Lower lobe of right lung (tissue), 2 donors: ENCODE data around the gene NOL9. TPM values are rescaled to one million over a fixed set of nuclear protein-coding genes. Genes with fewer than 3 reads are reported as not detected.

ENCODE experiments used
- ATAC-seq, 2 donors: fragments of 200-7000 bp; cut with Tn5 transposase; one replicate each; pipeline ENCODE4 v1.9.1; 2020 to 2022; ENCODE audit warnings: mild to moderate bottlenecking in 2 of 2, moderate library complexity in 2 of 2
- DNase-seq: peaks from one replicate; pipeline ENCODE4 v3.0.0-alpha.2; 2020
- H3K27ac ChIP-seq: fragments of 200-600 bp; one replicate; pipeline ENCODE4 v1.8.0; 2022
- H3K27me3 ChIP-seq: fragments of 200-600 bp; one replicate; pipeline ENCODE4 v1.8.0; 2022; ENCODE audit warnings: low read depth
- H3K36me3 ChIP-seq: fragments of 200-600 bp; one replicate; pipeline ENCODE4 v1.8.0; 2022; ENCODE audit warnings: mild to moderate bottlenecking
- H3K4me1 ChIP-seq: fragments of 200-600 bp; one replicate; pipeline ENCODE4 v1.8.0; 2022
- H3K4me3 ChIP-seq: fragments of 200-600 bp; one replicate; pipeline ENCODE4 v1.8.0; 2022; ENCODE audit warnings: mild to moderate bottlenecking
- H3K9me3 ChIP-seq: fragments of 200-600 bp; one replicate; pipeline ENCODE4 v1.8.0; 2022
- intact Hi-C: fragments of 100-400 bp; cut with DNase I; formaldehyde crosslinking; loops from one replicate; pipeline ENCODE4 v1.11.0; 2022
- total RNA-seq: library from RNA; stranded (reverse); fragmentation: NEBNext Ultra II Directional; extraction: Animal tissue kit (Norgen Biotek cat#: 25700); gene quantifications from one replicate; pipeline ENCODE4 v1.2.1, GENCODE V29; 2021
- TF ChIP-seq, protein P1 (sequence below): fragments of 200-600 bp; IDR thresholded peaks from one replicate; pipeline ENCODE4 v1.8.0; 2022; ENCODE audit warnings: antibody characterized with exemption, mild to moderate bottlenecking
- donor health status: DM: no; HTN: yes; CAD: no; lungs with severe emphysema.

The NOL9 gene
- total RNA-seq, 1 donor from 2014 or later = 19.4 TPM

DNA sequence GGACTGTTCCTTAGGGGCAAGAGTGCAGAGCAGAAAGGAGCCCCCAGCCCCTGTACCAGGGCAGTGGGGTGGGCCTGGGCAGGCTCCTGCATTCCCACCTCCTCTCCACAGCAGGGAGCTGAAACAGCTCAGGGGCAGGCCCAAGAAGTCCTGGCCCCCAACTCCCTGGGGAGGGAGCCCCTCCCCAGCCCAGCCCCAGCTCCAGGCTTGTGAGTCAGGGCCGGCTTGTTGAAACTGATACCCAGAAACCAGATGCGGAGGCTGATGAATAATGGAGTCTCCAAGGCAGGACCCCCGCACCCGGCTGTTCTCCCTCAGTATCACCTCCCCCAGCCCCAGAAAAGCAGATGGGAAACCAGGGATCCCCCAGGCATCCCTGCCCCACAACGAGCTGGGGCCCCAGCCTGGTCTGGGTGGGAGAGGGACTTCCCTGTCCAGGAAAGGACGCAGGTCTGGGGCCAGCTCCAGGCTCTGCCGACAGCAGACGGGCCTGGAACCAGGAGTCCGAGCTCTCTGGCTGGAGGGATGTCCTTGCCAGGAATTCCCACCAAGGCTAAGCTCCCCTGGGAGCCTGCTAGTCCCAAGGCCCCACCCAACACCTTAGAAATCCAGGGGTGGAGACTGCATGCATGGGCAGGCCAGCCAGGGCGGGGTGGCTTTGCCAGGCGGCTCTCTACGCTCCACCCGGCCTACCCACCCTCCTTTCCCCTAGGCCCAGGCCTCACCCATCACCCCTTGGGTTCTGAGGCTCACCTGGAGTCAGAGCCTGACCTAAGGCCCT is 65.5 kb downstream of the NOL9 start:
- Histone ChIP-seq H3K27ac (no peak overlapping the region), H3K4me1 (peaks cover 53% of the 10 kb centered on the region), H3K27me3 (peaks cover 32% of the 10 kb centered on the region), H3K4me3 (no peak overlapping the region), H3K36me3 (no peaks in the 10 kb centered on the region), H3K9me3 (no peaks in the 10 kb centered on the region)
- DNase-seq (no peak), ATAC-seq (no peak)
- TF ChIP-seq, protein P1, sequence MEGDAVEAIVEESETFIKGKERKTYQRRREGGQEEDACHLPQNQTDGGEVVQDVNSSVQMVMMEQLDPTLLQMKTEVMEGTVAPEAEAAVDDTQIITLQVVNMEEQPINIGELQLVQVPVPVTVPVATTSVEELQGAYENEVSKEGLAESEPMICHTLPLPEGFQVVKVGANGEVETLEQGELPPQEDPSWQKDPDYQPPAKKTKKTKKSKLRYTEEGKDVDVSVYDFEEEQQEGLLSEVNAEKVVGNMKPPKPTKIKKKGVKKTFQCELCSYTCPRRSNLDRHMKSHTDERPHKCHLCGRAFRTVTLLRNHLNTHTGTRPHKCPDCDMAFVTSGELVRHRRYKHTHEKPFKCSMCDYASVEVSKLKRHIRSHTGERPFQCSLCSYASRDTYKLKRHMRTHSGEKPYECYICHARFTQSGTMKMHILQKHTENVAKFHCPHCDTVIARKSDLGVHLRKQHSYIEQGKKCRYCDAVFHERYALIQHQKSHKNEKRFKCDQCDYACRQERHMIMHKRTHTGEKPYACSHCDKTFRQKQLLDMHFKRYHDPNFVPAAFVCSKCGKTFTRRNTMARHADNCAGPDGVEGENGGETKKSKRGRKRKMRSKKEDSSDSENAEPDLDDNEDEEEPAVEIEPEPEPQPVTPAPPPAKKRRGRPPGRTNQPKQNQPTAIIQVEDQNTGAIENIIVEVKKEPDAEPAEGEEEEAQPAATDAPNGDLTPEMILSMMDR = no peak
- intact Hi-C loops = no loop called here

DNA sequence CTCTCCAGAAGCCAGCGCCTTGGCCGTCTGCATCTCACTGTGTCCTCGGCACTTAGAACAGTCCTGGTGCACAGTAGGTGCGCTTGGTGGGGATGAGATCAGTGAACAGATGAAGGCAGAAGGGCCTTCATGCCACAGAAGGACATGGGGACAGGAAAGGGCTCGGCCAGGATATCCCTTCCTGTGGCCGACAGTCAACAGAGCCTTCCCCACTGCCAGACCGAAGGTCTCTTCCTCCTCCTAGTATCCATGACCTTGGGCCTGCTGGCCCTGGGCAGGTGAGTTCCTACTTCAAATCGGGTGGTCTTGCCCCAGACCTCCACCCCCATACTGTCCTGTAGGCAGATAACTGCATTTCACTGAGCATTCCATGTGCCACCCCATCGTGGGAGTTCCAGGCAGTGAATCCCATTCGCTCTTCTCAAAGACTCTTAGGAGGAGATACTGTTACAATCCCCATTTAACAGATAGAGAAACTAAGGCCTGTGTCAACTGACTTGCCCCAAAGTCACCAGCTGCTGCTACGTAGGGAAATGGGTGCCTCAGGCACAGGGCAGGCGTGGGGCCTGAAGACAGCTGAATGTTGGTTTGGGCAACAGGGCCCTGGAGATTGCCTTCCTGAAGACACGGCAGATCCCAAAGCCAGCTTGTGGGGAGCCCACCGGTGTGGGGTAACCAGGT is 66.4 kb downstream of the NOL9 start:
- intact Hi-C loops = no loop called here
- H3K4me1 ChIP-seq = peaks cover 57% of the 10 kb centered on the region
- TF ChIP-seq, protein P1 = no peak
- H3K27me3 ChIP-seq = peaks cover 32% of the 10 kb centered on the region
- no peak overlapping the region for H3K4me3 ChIP-seq
- no peaks in the 10 kb centered on the region for H3K36me3 ChIP-seq
- H3K27ac ChIP-seq = no peak overlapping the region
- DNase-seq (no peak), ATAC-seq (no peak)
- H3K9me3 ChIP-seq = no peaks in the 10 kb centered on the region

DNA sequence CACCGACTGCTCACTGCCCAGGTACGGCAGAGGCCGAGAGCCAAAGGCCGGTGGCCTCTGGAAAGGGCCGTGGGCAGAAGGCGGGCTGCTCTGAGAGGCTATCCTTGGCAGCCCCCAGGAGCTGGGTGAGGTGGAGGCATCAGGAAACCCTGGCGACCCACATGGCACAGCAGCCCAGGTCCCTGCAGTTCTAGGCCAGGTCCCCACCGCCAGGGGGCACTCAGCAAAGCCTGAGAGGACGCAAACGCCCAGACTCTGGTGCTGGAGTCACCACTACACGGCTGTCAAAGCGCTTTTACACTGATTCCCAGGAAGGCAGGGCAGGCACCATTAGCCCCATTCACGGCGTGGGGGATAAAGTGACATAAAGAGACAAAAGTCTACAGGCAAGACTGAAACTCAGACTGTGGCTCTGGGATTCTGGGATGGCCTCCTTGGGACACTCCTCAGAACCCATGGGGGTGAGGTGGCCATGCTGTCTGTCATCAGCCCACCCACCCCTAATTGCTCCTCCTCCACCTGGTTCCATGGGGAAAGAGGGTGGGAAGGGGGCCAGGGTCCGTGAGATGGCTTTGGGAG is 67.8 kb downstream of the NOL9 start:
- intact Hi-C loops = no loop called here
- Histone ChIP-seq H3K27ac (no peak overlapping the region), H3K4me3 (peak overlapping the region; percentile 62), H3K9me3 (no peaks in the 10 kb centered on the region), H3K36me3 (no peaks in the 10 kb centered on the region), H3K27me3 (peaks cover 32% of the 10 kb centered on the region), H3K4me1 (peaks cover 49% of the 10 kb centered on the region)
- peak; percentile 76 to 78 for ATAC-seq
- TF ChIP-seq, protein P1 = peak; percentile 94
- peak; percentile 90 for DNase-seq

DNA sequence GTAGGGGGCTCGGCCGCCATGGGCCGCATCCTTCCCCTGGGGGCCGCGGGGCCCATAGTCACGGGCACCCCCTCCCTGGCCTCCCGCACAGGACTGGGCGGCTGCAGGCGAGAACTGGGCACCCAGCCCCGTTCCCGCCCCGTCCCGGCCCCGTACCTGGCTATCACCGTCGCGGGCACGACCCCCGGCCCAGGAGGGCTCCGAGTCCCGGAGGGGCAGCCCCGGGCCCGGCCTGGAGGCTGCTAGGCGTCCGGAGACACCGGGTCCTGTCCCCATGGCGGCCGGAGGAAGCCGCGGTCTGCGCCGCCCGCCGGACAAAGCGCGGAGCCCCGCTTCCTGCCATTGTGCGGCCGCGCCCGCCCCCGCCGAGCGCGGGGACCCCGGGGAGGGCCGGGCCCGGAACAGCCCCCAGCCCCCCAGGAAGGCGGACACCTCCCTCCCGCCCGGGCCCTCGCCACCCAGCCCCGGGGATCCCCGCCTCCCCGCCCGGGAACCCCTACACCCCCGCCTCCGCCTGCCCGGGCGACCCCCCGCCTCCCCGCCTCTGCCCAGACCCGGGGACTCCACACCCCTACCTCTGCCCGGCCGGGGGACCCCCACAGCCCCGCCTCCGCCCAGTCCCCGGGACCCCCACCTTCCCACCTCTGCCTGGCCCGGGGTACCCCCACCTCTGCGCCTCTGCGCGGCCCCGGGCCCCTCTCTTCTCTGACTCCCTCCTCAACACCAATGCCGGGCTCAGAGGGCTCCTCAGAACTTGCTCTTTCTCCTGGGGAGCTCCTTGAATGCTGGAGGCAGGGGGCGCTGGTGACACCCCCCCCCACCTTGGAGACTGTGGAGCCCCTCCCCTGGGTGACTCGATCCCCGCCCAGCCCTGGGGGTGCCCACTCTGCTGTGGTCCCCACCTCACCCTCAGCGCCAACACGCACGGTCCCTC is 68.9 kb downstream of the NOL9 start:
- ATAC-seq = peak in 1 of 2 donors; percentile 3
- intact Hi-C loops = no loop called here
- peak overlapping the region; percentile 62 for H3K4me3 ChIP-seq

More for the DNA sequence above, 68.9 kb downstream of the NOL9 start:
- TF ChIP-seq, protein P1 = no peak
- H3K9me3 ChIP-seq = no peaks in the 10 kb centered on the region
- H3K27ac ChIP-seq = peak overlapping the region; percentile 80
- H3K36me3 ChIP-seq = no peaks in the 10 kb centered on the region
- peaks cover 38% of the 10 kb centered on the region for H3K4me1 ChIP-seq
- no peak for DNase-seq
- peaks cover 27% of the 10 kb centered on the region for H3K27me3 ChIP-seq
